SKM-1 (cell line): ENCODE results near the gene TRIP10.

Experiments used
- DNase-seq: peaks from one replicate; lab custom pipeline; 2025; ENCODE audit not compliant: unreplicated experiment; lab: John Stamatoyannopoulos, UW

Gene TRIP10

GRCh38 chr19:6725513-6726231 is 13.8 kb upstream of the TRIP10 start:
- no peak for DNase-seq

GRCh38 chr19:6728346-6728745 is 11.1 kb upstream of the TRIP10 start:
- DNase-seq, result peak; percentile 80

- DNase-seq, result no peak
These were observed 9.8 kb upstream of the TRIP10 start for GRCh38 chr19:6729573-6730152.

- DNase-seq, result no peak
These were observed 9.2 kb upstream of the TRIP10 start for GRCh38 chr19:6730153-6730804.

GRCh38 chr19:6730941-6731670 is 8.4 kb upstream of the TRIP10 start:
- no peak for DNase-seq

GRCh38 chr19:6731822-6732221 is 7.7 kb upstream of the TRIP10 start:
- DNase-seq, result no peak

- DNase-seq, result no peak
These were observed 6.6 kb upstream of the TRIP10 start for GRCh38 chr19:6732803-6733337.

- DNase-seq, result no peak
These were observed 6.0 kb upstream of the TRIP10 start for GRCh38 chr19:6733338-6734095.

- DNase-seq, result no peak
These were observed 5.3 kb upstream of the TRIP10 start for GRCh38 chr19:6734096-6734696.

- no peak for DNase-seq
These were observed 4.1 kb upstream of the TRIP10 start for GRCh38 chr19:6735181-6735911.

GRCh38 chr19:6736169-6736916 is 3.1 kb upstream of the TRIP10 start:
- peak; percentile 52 for DNase-seq

GRCh38 chr19:6736917-6737283 is 2.6 kb upstream of the TRIP10 start:
- no peak for DNase-seq

GRCh38 chr19:6737284-6737872 is 2.1 kb upstream of the TRIP10 start, which contains the start of gene GPR108:
GPR108 (minus strand) TSS chr19:6737580; CDS start chr19:6737576, 4 bp downstream.
- peak; percentile 100 for DNase-seq

- peak; percentile 71 for DNase-seq
These were observed 1.4 kb upstream of the TRIP10 start for GRCh38 chr19:6737873-6738786.

- no peak for DNase-seq
These were observed 592 bp upstream of the TRIP10 start for GRCh38 chr19:6738787-6739389.

GRCh38 chr19:6739883-6740588 is 556 bp downstream of the TRIP10 start:
- no peak for DNase-seq
